Activated CD4-positive, alpha-beta T cell treated with anti-CD3 and anti-CD28 coated beads, Interleukin-2, amount 50 U/mL, for 4 hours (primary cell): ENCODE data around the gene SAE1.

Experiments used
- DNase-seq, 2 experiments: peaks; one replicate each; pipeline ENCODE4 v3.0.0-alpha.2; 2020

The SAE1 gene

GRCh38 chr19:47107202-47107952 is 23.3 kb upstream of the SAE1 start:
- DNase-seq, result no peak

DNA sequence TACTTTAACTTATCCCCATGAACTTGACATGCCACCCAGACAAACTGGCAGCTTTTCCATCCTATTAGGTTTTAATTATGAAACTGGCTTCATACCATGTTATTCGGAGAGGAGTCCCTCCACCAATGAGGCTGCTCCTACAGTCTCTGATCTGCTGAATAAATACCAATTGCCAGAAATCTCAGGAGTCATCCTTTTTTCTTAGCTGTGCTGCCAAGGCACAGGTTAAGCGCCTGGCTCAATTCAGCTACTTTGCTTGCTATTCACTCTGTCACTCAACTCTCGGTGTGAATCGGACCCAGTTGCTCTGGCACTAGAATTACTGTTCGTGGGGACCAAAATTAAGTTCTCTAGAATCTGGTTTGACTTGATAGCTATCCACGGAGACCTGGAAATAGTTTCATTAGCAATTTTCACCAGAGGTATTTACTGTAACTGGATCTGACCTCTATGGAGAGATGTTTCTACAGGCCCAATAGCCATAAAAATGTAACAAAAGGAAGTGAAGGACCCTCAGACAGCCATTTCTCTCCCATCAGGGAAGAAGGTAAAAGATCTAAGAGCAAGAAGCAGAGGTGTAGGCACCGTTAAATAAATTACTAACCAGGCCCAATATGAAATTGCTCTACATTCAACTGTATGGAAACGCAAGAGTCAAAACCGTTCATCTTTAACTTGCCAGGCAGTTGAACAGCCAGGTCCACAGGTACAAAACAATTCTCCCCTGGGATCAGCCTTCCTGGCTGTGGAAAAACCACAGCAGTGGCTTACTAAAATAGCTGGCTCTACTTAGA is 22.5 kb upstream of the SAE1 start:
- no peak for DNase-seq

GRCh38 chr19:47109177-47109540 is 21.5 kb upstream of the SAE1 start:
- no peak for DNase-seq

- peak; percentile 42 to 48 for DNase-seq
Observed at GRCh38 chr19:47109541-47110375, 20.9 kb upstream of the SAE1 start.

DNA sequence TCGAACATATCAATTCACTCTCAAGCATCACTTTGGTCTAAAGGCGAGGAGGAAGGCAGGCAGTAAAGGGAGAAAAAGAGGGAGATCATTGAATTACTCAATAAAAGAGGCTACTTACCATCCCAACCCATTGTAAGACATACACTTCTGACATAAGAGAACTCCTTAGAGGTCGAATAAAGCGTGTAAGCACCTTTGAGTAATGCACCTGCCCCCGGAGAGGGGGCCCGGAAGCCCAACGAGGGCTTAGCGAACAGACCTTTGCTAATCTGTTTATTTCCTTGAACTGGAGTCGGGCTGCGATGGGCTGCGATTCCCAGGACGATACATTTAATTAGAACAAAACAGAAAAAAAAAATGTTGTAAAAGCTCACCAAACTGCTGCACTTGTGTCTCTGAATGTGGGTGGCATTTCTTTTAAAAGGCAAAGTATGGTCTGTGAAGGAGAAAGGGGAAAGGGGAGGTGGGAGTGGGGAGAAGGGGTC is 20.1 kb upstream of the SAE1 start:
- peak; percentile 52 to 58 for DNase-seq

GRCh38 chr19:47111006-47111621 is 19.5 kb upstream of the SAE1 start:
- DNase-seq, result peak; percentile 24

GRCh38 chr19:47111682-47112165 is 18.9 kb upstream of the SAE1 start:
- DNase-seq, result no peak

DNA sequence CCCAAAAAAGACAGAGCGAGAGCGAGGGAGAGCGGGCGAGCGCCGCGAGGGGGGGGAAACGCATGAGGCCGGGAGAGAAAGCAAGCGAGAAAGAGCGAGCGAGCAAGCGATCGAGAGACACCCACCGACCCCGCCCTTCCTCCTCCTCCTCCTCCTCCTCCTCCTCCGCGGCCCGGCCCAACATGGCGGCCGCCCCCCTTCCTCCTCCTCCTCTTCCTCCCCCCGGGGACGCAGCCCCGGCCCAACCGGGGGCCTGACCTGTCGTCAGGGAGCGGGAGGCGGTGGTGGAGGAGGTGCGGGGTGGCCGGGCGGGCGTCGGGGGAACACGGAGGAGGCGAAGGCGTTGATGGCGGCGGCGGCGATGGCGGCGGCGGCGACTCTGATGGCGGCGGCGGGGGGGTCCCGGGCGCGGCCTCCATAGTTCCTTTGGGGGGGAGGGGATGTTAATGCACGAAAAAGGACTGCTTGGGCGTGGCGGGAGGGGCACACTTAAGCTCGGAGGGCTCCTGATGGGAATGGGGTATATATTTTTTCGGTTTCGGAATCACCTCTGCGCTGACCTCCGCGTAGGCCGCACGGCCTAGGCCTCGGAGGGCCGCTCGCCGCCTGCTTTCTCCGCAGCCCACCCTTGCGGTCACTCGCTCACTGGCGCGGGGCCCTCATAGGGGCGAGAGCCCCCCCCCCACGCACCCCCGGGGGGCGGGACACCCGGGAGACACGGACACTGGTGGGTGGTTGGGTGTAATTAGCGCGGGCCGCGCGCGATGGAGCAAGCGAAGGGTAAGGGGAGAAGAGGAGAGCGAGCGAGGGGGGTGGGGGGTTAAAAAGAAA is 18.3 kb upstream of the SAE1 start:
- DNase-seq, result peak; percentile 89 to 91

- peak; percentile 98 to 99 for DNase-seq
Observed at GRCh38 chr19:47112997-47113849, 17.4 kb upstream of the SAE1 start, which contains the start of gene ZC3H4. Gene ZC3H4 (minus strand): TSS chr19:47113776. CDS start chr19:47112584, 1,192 bp downstream.

GRCh38 chr19:47113850-47114651 is 16.6 kb upstream of the SAE1 start:
- no peak for DNase-seq

DNA sequence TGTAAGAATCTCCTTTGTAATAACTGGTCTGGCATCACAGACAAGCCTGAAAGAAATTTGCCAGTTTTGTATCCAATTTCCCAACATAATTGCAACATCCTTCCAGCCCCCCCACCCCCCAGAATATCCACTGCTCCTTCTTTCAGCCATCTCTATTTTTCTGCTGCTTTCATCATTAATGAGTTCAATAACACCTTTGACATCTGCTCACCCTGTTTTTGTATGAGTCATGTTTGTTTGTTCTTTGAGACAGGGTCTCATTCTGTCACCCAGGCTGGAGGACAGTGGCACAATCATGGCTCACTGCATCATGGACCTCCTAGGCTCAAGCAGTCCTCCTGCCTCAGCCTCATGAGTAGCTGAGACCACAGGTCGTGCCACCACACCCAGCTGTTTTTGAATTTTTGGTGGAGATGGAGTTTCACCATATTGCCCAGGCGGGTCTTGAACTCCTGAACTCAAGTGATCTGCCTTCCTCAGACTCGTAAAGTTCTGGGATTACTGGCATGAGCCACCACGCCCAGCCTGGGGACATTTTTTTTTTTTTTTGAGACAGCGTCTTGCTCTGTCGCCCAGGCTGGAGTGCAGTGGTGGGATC is 10.1 kb upstream of the SAE1 start:
- DNase-seq, result no peak

GRCh38 chr19:47122359-47123335 is 8.0 kb upstream of the SAE1 start:
- no peak for DNase-seq

GRCh38 chr19:47123406-47123805 is 7.2 kb upstream of the SAE1 start:
- DNase-seq, result no peak

- DNase-seq, result no peak
Observed at GRCh38 chr19:47124937-47125668, 5.5 kb upstream of the SAE1 start.

- no peak for DNase-seq
Observed at GRCh38 chr19:47125669-47125938, 5.0 kb upstream of the SAE1 start.

- no peak for DNase-seq
Observed at GRCh38 chr19:47129579-47129978, 1.1 kb upstream of the SAE1 start.

- no peak for DNase-seq
Observed at GRCh38 chr19:47130120-47130588, 481 bp upstream of the SAE1 start.
